GM12878 (cell line): ENCODE measurements around the gene SIN3A. TPM values are rescaled to one million over a fixed set of nuclear protein-coding genes. Genes with fewer than 3 reads are reported as not detected.

Source experiments
- ATAC-seq: fragments of 200-7000 bp; cut with Tn5 transposase; 3 replicates; pipeline ENCODE4 v1.9.1; 2020; ENCODE audit warnings: mild to moderate bottlenecking, moderate library complexity
- BruUV-seq: library from RNA; stranded (reverse); fragments of 400-500 nt; replicated peaks from 2 replicates; lab custom pipeline; 2021; lab: Mats Ljungman, UMichigan
- CTCF ChIA-PET: fragments of 300-600 bp; sonication (Branson Sonifier 250); formaldehyde crosslinking; extraction: SDS; loops from one replicate; lab custom pipeline; 2021; ENCODE audit warnings: inconsistent platforms; lab: Yijun Ruan, JAX
- POLR2A ChIA-PET: fragments of 350-600 bp; formaldehyde crosslinking; extraction: SDS; loops from one replicate; lab custom pipeline; 2021; ENCODE audit warnings: inconsistent platforms; lab: Charles Lee
- RAD21 ChIA-PET: fragments of 300-600 bp; sonication (Branson Sonifier 250); formaldehyde crosslinking; loops from one replicate; lab custom pipeline; 2023; ENCODE audit warnings: antibody characterized with exemption; ENCODE audit not compliant: unreplicated experiment; lab: Charles Lee
- SMC1A ChIA-PET: fragments of 300-600 bp; sonication (Branson Sonifier 250); formaldehyde crosslinking; loops from one replicate; lab custom pipeline; 2023; ENCODE audit not compliant: unreplicated experiment, uncharacterized antibody; lab: Charles Lee
- DNase-seq: peaks from one replicate; pipeline ENCODE4 v3.0.0-alpha.2; 2011; ENCODE audit warnings: low read depth, low spot score
- FAIRE-seq: peaks from 3 replicates; lab custom pipeline; 2011; peaks lifted over from hg19 to GRCh38; lab: Jason Lieb, UNC
- H2AFZ ChIP-seq: 2 replicates; pipeline ENCODE4 v1.6.0; 2011; ENCODE audit warnings: low read depth, low read length, control low read depth; ENCODE audit not compliant: control insufficient read depth
- H3K27ac ChIP-seq: 2 replicates; pipeline ENCODE4 v1.5.1; 2011; ENCODE audit warnings: control low read depth; ENCODE audit not compliant: control insufficient read depth, insufficient read depth
- H3K27me3 ChIP-seq, 2 experiments: replicated peaks in 1 of 2; 2 replicates each; pipeline versions ENCODE4 v1.6.0 to v1.6.1; 2011; ENCODE audit warnings: low read length in 1 of 2; ENCODE audit not compliant: control insufficient read depth in 2 of 2, insufficient read depth in 2 of 2
- H3K36me3 ChIP-seq, 2 experiments: 2 replicates each; pipeline ENCODE4 v1.5.1; 2011; ENCODE audit warnings: low read length in 1 of 2; ENCODE audit not compliant: control insufficient read depth in 2 of 2, insufficient read depth in 2 of 2
- H3K4me1 ChIP-seq: 2 replicates; pipeline ENCODE4 v1.6.1; 2011; ENCODE audit warnings: mild to moderate bottlenecking, low read length, moderate library complexity, mixed read lengths; ENCODE audit not compliant: control insufficient read depth, insufficient read depth
- H3K4me2 ChIP-seq: 2 replicates; pipeline ENCODE4 v1.6.0; 2011; ENCODE audit warnings: control low read depth; ENCODE audit not compliant: control insufficient read depth, insufficient read depth
- H3K4me3 ChIP-seq: fragments of 200-600 bp; sonication (generic); 2 replicates; pipeline ENCODE4 v1.5.1; 2016
- H3K79me2 ChIP-seq: 2 replicates; pipeline ENCODE4 v1.6.0; 2011; ENCODE audit warnings: low read length; ENCODE audit not compliant: control insufficient read depth, insufficient read depth
- H3K9ac ChIP-seq: 2 replicates; pipeline ENCODE4 v1.8.0; 2011; ENCODE audit warnings: low read length, control low read depth, mixed read lengths; ENCODE audit not compliant: control insufficient read depth, insufficient read depth
- H3K9me3 ChIP-seq: replicated peaks from 3 replicates; pipeline ENCODE4 v1.5.1; 2011; ENCODE audit warnings: mild to moderate bottlenecking, low read length; ENCODE audit not compliant: control insufficient read depth, insufficient read depth
- H4K20me1 ChIP-seq: 2 replicates; pipeline ENCODE4 v1.6.0; 2011; ENCODE audit not compliant: control insufficient read depth, insufficient read depth
- BACH1 ChIP-seq: fragments of 450-650 bp; IDR thresholded peaks from 2 replicates; pipeline ENCODE4 v1.6.1; 2017; ENCODE audit warnings: mild to moderate bottlenecking, borderline replicate concordance
- BMI1 ChIP-seq: fragments of 450-650 bp; IDR thresholded peaks from 2 replicates; pipeline ENCODE4 v1.6.1; 2016; ENCODE audit warnings: mild to moderate bottlenecking, moderate library complexity, borderline replicate concordance
- EED ChIP-seq: sonication (generic); IDR thresholded peaks from 2 replicates; pipeline ENCODE4 v1.6.1; 2016; ENCODE audit warnings: antibody characterized with exemption, low read depth
- FOS ChIP-seq: IDR thresholded peaks from 3 replicates; pipeline ENCODE4 v1.6.1; 2011; ENCODE audit warnings: borderline replicate concordance; ENCODE audit not compliant: insufficient read length; ENCODE audit errors: extremely low read depth
- GATAD2B ChIP-seq: fragments of 450-650 bp; conservative IDR thresholded peaks from 2 replicates; pipeline ENCODE4 v1.6.1; 2017; ENCODE audit warnings: low read depth, mild to moderate bottlenecking, moderate library complexity
- HDGF ChIP-seq: fragments of 450-650 bp; IDR thresholded peaks from 2 replicates; pipeline ENCODE4 v1.6.1; 2016; ENCODE audit warnings: antibody characterized with exemption
- MTA3 ChIP-seq: IDR thresholded peaks from 2 replicates; pipeline ENCODE4 v1.6.1; 2012; ENCODE audit warnings: low read length, inconsistent platforms, borderline replicate concordance
- MXI1 ChIP-seq: fragments of 150-350 bp; IDR thresholded peaks from 2 replicates; pipeline ENCODE4 v1.6.1; 2011; ENCODE audit warnings: low read depth, mild to moderate bottlenecking, inconsistent platforms, low read length, improper control_type of control experiment
- NRF1 ChIP-seq: conservative IDR thresholded peaks from 2 replicates; pipeline ENCODE4 v1.6.1; 2011; ENCODE audit warnings: mild to moderate bottlenecking, low read depth, low read length, improper control_type of control experiment
- PAX8 ChIP-seq: fragments of 450-650 bp; IDR thresholded peaks from 2 replicates; pipeline ENCODE4 v1.6.1; 2017; ENCODE audit warnings: mild to moderate bottlenecking, moderate library complexity
- PBX3 ChIP-seq: IDR thresholded peaks from 2 replicates; pipeline ENCODE4 v1.6.1; 2011; ENCODE audit warnings: mild to moderate bottlenecking, low read depth, low read length, moderate library complexity; ENCODE audit not compliant: insufficient replicate concordance
- SIX5 ChIP-seq: IDR thresholded peaks from 2 replicates; pipeline ENCODE4 v1.6.1; 2011; ENCODE audit warnings: mild to moderate bottlenecking, low read depth, low read length, moderate library complexity; ENCODE audit not compliant: severe bottlenecking
- SP1 ChIP-seq: IDR thresholded peaks from one replicate; pipeline ENCODE4 v1.6.1; 2011; ENCODE audit warnings: low read depth, low read length
- WRNIP1 ChIP-seq: IDR thresholded peaks from 2 replicates; pipeline ENCODE4 v1.6.1; 2011; ENCODE audit warnings: low read depth, low read length, improper control_type of control experiment, borderline replicate concordance
- ZNF622 ChIP-seq: fragments of 450-650 bp; IDR thresholded peaks from 2 replicates; pipeline ENCODE4 v1.6.1; 2017; ENCODE audit warnings: mild to moderate bottlenecking, inconsistent platforms
- WGBS: methylation state at CpG from one replicate; pipeline ENCODE4 v1.1.6; 2016; ENCODE audit warnings: low lambda C conversion rate; ENCODE audit not compliant: insufficient replicate concordance, insufficient coverage; ENCODE audit errors: missing lambda C conversion rate; 5-methylcytosine and 5-hydroxymethylcytosine counted together
- in situ Hi-C: fragments of 300-500 bp; cut with MboI; formaldehyde crosslinking; loops from 9 replicates; pipeline ENCODE4 v1.14.3; 2018; ENCODE audit warnings: mixed read lengths
- intact Hi-C: fragments of 100-400 bp; cut with micrococcal nuclease; formaldehyde crosslinking; loops from one replicate; pipeline ENCODE4 v1.14.2; 2022; ENCODE audit not compliant: unreplicated experiment
- polyA plus RNA-seq, 11 experiments: library from polyadenylated mRNA; depleted of rRNA in 4 of 11; unstranded in 6 of 11; stranded (reverse) in 5 of 11; fragments of >200 nt; fragmentation: Nextera tagmentation in 4 of 11; fragmentation: Illumina TruSeq in 1 of 11; extraction: Ambion mirVana in 4 of 11; extraction: Trizol in 1 of 11; gene quantifications; 1 replicate in 1 of 11; 2 replicates in 10 of 11; pipeline versions ENCODE4 v1.2.1 to v1.2.3, GENCODE V29; 2011 to 2016; ENCODE audit warnings: inconsistent platforms in 2 of 11, missing spikeins in 2 of 11, low read depth in 1 of 11
- total RNA-seq, 4 experiments: library from RNA; depleted of rRNA in 3 of 4; stranded (reverse); fragments of >200 nt in 3 of 4; fragmentation: Illumina TruSeq in 1 of 4; extraction: Trizol in 1 of 4; gene quantifications; 2 replicates each; pipeline versions ENCODE4 v1.2.1 to v1.2.3, GENCODE V29; 2013 to 2021
- TF ChIP-seq, protein P1 (sequence below): fragments of 450-650 bp; IDR thresholded peaks from 2 replicates; pipeline ENCODE4 v1.6.1; 2017; ENCODE audit warnings: mild to moderate bottlenecking, low read depth, inconsistent platforms; ENCODE audit not compliant: poor library complexity, severe bottlenecking
- TF ChIP-seq, protein P2 (sequence below): fragments of 450-650 bp; IDR thresholded peaks from 2 replicates; pipeline ENCODE4 v1.6.1; 2017; ENCODE audit warnings: low read depth, mild to moderate bottlenecking, moderate library complexity

The SIN3A gene
- total and polyA plus RNA-seq, 10 of the 15 experiments (the other 5 are each of a cell fraction or from before 2014, with no cell fraction given) = 6.4 to 62.2 (median 29.2) TPM

GRCh38 chr15:75450307-75451201 is 936 bp downstream of the SIN3A start:
- FAIRE-seq (peak; percentile 84), DNase-seq (peak; percentile 87), ATAC-seq (peak; percentile 57)
- POLR2A ChIA-PET = interaction anchor here (0.6 to 7.2 kb wide), 9 partner anchors 10 to 251 kb away, joined by 3 to 110 read pairs (median 5); partner anchors contain the start of genes IMP3, MAN2C1 and PTPN9
- Histone ChIP-seq H3K4me2 (peak overlapping the region; percentile 53), H3K36me3 (peaks cover 0 to 6% of the 10 kb centered on the region in 2 experiments; a peak in 1 of 4 replicates), H3K79me2 (peaks cover 69% of the 10 kb centered on the region), H3K9ac (peak overlapping the region; percentile 64), H3K27me3 (no peaks in the 10 kb centered on the region), H3K27ac (peak overlapping the region; percentile 35; the same call in 1 of the 2 replicates), H3K4me3 (peak overlapping the region; percentile 96), H4K20me1 (no peaks in the 10 kb centered on the region; the same call in 1 of the 2 replicates), H3K9me3 (no peaks in the 10 kb centered on the region), H3K4me1 (peaks cover 25% of the 10 kb centered on the region), H2AFZ (peak overlapping the region; percentile 0)
- CTCF ChIA-PET = interaction anchor here (1.0 to 6.1 kb wide), 4 partner anchors 70 to 190 kb away, joined by 3 to 63 read pairs (median 23); partner anchors contain the start of genes IMP3 and MAN2C1
- RAD21 ChIA-PET = interaction anchor here (1.1 to 7.3 kb wide), 8 partner anchors 10 to 421 kb away, joined by 3 to 113 read pairs (median 7); partner anchors contain the start of genes IMP3, MAN2C1 and PTPN9
- SMC1A ChIA-PET = interaction anchor here (2.1 kb wide), 1 partner anchor 176 kb away, joined by 12 read pairs; the partner anchor contains the start of gene SNUPN
- no TSS peak for BruUV-seq
- in situ Hi-C loops (no loop called here), intact Hi-C loops (loop anchor here (2.0 to 5.0 kb wide), 4 partner anchors 82 to 428 kb away; partner anchors contain the start of genes MAN2C1, PPCDC and SNUPN)
- 0% methylated on average over 34 of the region's 62 CpGs for WGBS
- TF ChIP-seq GATAD2B (0 out of 2 replicates have a peak, but pooled peaks have one; percentile 21), HDGF (peak; percentile 84), SP1 (peak; percentile 16), PAX8 (no peak), WRNIP1 (no peak), BMI1 (no peak), ZNF622 (no peak), SIX5 (no peak), MTA3 (no peak), BACH1 (peak; percentile 34; the same call in 1 of the 2 replicates), PBX3 (no peak), NRF1 (0 out of 2 replicates have a peak, but pooled peaks have one; percentile 14), MXI1 (peak; percentile 44), EED (peak; percentile 31; the same call in 1 of the 2 replicates), FOS (no peak)
- TF ChIP-seq, protein P1, sequence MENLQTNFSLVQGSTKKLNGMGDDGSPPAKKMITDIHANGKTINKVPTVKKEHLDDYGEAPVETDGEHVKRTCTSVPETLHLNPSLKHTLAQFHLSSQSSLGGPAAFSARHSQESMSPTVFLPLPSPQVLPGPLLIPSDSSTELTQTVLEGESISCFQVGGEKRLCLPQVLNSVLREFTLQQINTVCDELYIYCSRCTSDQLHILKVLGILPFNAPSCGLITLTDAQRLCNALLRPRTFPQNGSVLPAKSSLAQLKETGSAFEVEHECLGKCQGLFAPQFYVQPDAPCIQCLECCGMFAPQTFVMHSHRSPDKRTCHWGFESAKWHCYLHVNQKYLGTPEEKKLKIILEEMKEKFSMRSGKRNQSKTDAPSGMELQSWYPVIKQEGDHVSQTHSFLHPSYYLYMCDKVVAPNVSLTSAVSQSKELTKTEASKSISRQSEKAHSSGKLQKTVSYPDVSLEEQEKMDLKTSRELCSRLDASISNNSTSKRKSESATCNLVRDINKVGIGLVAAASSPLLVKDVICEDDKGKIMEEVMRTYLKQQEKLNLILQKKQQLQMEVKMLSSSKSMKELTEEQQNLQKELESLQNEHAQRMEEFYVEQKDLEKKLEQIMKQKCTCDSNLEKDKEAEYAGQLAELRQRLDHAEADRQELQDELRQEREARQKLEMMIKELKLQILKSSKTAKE = peak; percentile 28
- TF ChIP-seq, protein P2, sequence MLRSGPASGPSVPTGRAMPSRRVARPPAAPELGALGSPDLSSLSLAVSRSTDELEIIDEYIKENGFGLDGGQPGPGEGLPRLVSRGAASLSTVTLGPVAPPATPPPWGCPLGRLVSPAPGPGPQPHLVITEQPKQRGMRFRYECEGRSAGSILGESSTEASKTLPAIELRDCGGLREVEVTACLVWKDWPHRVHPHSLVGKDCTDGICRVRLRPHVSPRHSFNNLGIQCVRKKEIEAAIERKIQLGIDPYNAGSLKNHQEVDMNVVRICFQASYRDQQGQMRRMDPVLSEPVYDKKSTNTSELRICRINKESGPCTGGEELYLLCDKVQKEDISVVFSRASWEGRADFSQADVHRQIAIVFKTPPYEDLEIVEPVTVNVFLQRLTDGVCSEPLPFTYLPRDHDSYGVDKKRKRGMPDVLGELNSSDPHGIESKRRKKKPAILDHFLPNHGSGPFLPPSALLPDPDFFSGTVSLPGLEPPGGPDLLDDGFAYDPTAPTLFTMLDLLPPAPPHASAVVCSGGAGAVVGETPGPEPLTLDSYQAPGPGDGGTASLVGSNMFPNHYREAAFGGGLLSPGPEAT = peak; percentile 42; the same call in 1 of the 2 replicates
